ENCODE data around the gene TXLNB.
"Not testable (repeated sequence)": the region's sequence is repeated elsewhere in the genome, so short reads cannot be mapped to it uniquely, and the experiment has no call there.

The TXLNB gene

DNA sequence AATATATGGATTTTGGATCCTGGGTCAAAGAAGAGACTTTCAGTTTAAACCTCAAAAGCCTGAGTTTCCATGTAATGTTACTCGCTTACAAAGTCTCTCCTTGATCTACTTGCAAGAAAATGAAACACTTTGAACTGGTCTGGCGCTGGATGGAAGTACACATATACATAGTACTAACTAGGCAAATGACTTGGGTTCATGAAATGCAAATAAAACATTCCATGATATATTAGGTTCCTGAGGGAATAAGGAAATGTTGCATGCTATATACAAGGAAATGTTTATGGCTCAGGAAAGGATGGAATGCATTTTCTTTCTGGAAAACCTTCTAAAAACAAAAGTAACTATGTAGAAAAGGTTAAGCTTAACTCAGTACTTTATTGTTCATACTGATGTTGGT, 11.4 kb upstream of the TXLNB start:
- Histone ChIP-seq H3K27ac (no peak overlapping the region), H3K4me3 (no peak overlapping the region)
- DNase-seq (ENCODE audit: low spot score) = no peak
- TF ChIP-seq, protein P1, sequence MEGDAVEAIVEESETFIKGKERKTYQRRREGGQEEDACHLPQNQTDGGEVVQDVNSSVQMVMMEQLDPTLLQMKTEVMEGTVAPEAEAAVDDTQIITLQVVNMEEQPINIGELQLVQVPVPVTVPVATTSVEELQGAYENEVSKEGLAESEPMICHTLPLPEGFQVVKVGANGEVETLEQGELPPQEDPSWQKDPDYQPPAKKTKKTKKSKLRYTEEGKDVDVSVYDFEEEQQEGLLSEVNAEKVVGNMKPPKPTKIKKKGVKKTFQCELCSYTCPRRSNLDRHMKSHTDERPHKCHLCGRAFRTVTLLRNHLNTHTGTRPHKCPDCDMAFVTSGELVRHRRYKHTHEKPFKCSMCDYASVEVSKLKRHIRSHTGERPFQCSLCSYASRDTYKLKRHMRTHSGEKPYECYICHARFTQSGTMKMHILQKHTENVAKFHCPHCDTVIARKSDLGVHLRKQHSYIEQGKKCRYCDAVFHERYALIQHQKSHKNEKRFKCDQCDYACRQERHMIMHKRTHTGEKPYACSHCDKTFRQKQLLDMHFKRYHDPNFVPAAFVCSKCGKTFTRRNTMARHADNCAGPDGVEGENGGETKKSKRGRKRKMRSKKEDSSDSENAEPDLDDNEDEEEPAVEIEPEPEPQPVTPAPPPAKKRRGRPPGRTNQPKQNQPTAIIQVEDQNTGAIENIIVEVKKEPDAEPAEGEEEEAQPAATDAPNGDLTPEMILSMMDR (IDR thresholded peaks at IDR 0.05) = no peak

- TF ChIP-seq, protein P1 (IDR thresholded peaks at IDR 0.05) = no peak
- H3K27ac ChIP-seq = no peak overlapping the region
Observed at GRCh38 chr6:139297921-139298320, 6.1 kb upstream of the TXLNB start.

GRCh38 chr6:139296927-139297326, 5.1 kb upstream of the TXLNB start:
- no peak overlapping the region for H3K4me3 ChIP-seq
- no peak for DNase-seq (ENCODE audit: low spot score)
- TF ChIP-seq, protein P1 (IDR thresholded peaks at IDR 0.05) = no peak
- peak overlapping the region in 1 of 2 donors; percentile 44 for H3K27ac ChIP-seq

More at GRCh38 chr6:139297921-139298320, 6.1 kb upstream of the TXLNB start:
- H3K4me3 ChIP-seq = no peak overlapping the region
- no peak for DNase-seq (ENCODE audit: low spot score)

- Histone ChIP-seq H3K27ac (no peak overlapping the region), H3K4me3 (no peak overlapping the region)
- TF ChIP-seq, protein P1 (IDR thresholded peaks at IDR 0.05) = no peak
- no peak for DNase-seq (ENCODE audit: low spot score)
Observed at GRCh38 chr6:139295901-139296300, 4.1 kb upstream of the TXLNB start.

GRCh38 chr6:139294090-139294489, 2.3 kb upstream of the TXLNB start:
- DNase-seq (ENCODE audit: low spot score) = no peak
- Histone ChIP-seq H3K4me3 (no peak overlapping the region), H3K27ac (no peak overlapping the region)
- TF ChIP-seq, protein P1 (IDR thresholded peaks at IDR 0.05) = no peak

- DNase-seq (ENCODE audit: low spot score); H3K4me3 ChIP-seq; H3K27ac ChIP-seq: not testable (repeated sequence)
Observed at GRCh38 chr6:139293230-139293629, 1.4 kb upstream of the TXLNB start.

DNA sequence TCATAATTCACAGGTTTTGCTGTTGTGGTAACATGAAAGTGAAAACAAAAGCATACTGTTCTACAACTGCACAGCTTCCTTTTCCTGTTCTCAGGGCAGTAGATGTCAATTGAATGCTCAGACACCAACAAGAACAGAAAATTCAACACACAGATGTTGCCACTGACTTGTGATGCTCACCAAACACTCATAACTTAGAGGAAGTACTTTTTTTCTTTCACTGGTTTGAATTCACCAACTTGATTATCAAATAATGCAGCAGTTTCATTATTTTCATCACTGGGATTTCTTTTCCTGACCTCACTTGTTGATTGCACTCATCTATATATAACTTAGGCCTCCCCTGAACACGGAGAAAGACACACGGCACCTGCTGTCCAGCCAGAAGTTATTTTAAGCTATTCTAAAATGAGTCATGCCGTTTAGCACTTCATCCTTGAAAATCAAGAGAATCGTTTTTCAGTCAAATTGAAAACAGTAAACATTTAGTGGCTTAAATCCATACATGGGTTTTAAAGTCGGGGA, 949 bp downstream of the TXLNB start:
- Histone ChIP-seq H3K27ac (peak overlapping the region; percentile 57 to 67), H3K4me3 (peak overlapping the region; percentile 29)
- TF ChIP-seq, protein P1 (IDR thresholded peaks at IDR 0.05) = no peak
- DNase-seq (ENCODE audit: low spot score) = no peak

- Histone ChIP-seq H3K4me3 (no peak overlapping the region), H3K27ac (no peak overlapping the region)
- TF ChIP-seq, protein P1 (IDR thresholded peaks at IDR 0.05) = no peak
- DNase-seq (ENCODE audit: low spot score) = no peak
Observed at GRCh38 chr6:139289233-139289632, 2.6 kb downstream of the TXLNB start.
